22Rv1 (cell line): Measurements from ENCODE around the gene RBBP6.

Experiments used
- ZFX ChIP-seq: fragments of 450-650 bp; IDR thresholded peaks from 2 replicates; pipeline ENCODE4 v1.6.1; 2017; ENCODE audit warnings: antibody characterized with exemption, borderline replicate concordance
- TF ChIP-seq, protein P1 (sequence below): fragments of 450-650 bp; IDR thresholded peaks from 2 replicates; pipeline ENCODE4 v1.5.1; 2017; ENCODE audit warnings: mild to moderate bottlenecking

DNA sequence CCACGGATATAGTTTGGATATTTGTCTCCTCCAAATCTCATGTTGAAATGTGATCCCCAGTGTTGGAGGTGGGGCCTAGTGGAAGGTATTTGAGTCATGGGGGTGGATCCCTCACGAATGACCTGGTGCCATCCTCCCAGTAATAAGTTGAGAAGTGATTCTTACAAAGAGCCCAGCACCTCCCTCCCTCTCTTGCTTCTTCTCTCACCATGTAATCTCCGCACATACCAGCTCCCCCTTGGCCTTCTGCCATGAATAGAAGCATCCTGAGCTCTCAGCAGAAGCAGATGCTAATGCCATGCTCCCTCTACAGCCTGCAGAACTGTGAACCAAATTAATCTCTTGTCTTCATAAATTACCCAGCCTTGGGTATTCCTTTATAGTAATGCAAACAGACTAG is 41.9 kb upstream of the RBBP6 start:
- TF ChIP-seq, protein P1, sequence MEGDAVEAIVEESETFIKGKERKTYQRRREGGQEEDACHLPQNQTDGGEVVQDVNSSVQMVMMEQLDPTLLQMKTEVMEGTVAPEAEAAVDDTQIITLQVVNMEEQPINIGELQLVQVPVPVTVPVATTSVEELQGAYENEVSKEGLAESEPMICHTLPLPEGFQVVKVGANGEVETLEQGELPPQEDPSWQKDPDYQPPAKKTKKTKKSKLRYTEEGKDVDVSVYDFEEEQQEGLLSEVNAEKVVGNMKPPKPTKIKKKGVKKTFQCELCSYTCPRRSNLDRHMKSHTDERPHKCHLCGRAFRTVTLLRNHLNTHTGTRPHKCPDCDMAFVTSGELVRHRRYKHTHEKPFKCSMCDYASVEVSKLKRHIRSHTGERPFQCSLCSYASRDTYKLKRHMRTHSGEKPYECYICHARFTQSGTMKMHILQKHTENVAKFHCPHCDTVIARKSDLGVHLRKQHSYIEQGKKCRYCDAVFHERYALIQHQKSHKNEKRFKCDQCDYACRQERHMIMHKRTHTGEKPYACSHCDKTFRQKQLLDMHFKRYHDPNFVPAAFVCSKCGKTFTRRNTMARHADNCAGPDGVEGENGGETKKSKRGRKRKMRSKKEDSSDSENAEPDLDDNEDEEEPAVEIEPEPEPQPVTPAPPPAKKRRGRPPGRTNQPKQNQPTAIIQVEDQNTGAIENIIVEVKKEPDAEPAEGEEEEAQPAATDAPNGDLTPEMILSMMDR, result no peak
- TF ChIP-seq ZFX, result no peak
